Astrocyte (in vitro differentiated cells and primary cell): ENCODE measurements around the gene TRIM7. TPM values are rescaled to one million over a fixed set of nuclear protein-coding genes. Genes with fewer than 3 reads are reported as not detected.
A peak's percentile ranks its signal among the peaks of the same experiment; 100 is the strongest.

Experiments
- DNase-seq: peaks from one replicate; pipeline ENCODE4 v3.0.0-alpha.2; 2010; ENCODE audit warnings: low read depth
- FAIRE-seq: peaks from 2 replicates; lab custom pipeline; 2011; peaks lifted over from hg19 to GRCh38; lab: Jason Lieb, UNC
- H2AFZ ChIP-seq: 2 replicates; pipeline ENCODE4 v1.6.0; 2012; ENCODE audit warnings: low read depth, low read length, inconsistent platforms
- H3K27ac ChIP-seq: 2 replicates; pipeline ENCODE4 v1.5.1; 2011; ENCODE audit warnings: low read depth, low read length, inconsistent platforms
- H3K27me3 ChIP-seq: 2 replicates; pipeline ENCODE4 v1.6.0; 2011; ENCODE audit warnings: low read length, inconsistent platforms; ENCODE audit not compliant: insufficient read depth
- H3K36me3 ChIP-seq: 2 replicates; pipeline ENCODE4 v1.5.1; 2011; ENCODE audit warnings: low read length, inconsistent platforms; ENCODE audit not compliant: insufficient read depth
- H3K4me1 ChIP-seq: 2 replicates; pipeline ENCODE4 v1.5.1; 2011; ENCODE audit warnings: low read length, inconsistent platforms; ENCODE audit not compliant: insufficient read depth
- H3K4me2 ChIP-seq: 2 replicates; pipeline ENCODE4 v1.6.0; 2012; ENCODE audit warnings: low read length, inconsistent platforms
- H3K4me3 ChIP-seq: 2 replicates; pipeline ENCODE4 v1.5.1; 2011; ENCODE audit warnings: low read depth, mild to moderate bottlenecking, low read length, inconsistent platforms; ENCODE audit not compliant: insufficient read depth
- H3K79me2 ChIP-seq: 2 replicates; pipeline ENCODE4 v1.6.0; 2012; ENCODE audit warnings: mild to moderate bottlenecking, low read length, inconsistent platforms; ENCODE audit not compliant: insufficient read depth
- H3K9ac ChIP-seq: 2 replicates; pipeline ENCODE4 v1.6.0; 2012; ENCODE audit warnings: mild to moderate bottlenecking, low read length, inconsistent platforms
- H3K9me3 ChIP-seq: 2 replicates; pipeline ENCODE4 v1.5.1; 2012; ENCODE audit warnings: low read depth, mild to moderate bottlenecking, low read length, inconsistent platforms; ENCODE audit not compliant: insufficient read depth
- H4K20me1 ChIP-seq: 2 replicates; pipeline ENCODE4 v1.6.0; 2012; ENCODE audit warnings: low read length, inconsistent platforms; ENCODE audit not compliant: insufficient read depth
- H3K27ac Mint-ChIP-seq: one replicate; pipeline ENCODE4 v1.8.0; 2021; ENCODE audit warnings: mild to moderate bottlenecking, mixed read lengths; ENCODE audit not compliant: unreplicated experiment
- H3K27me3 Mint-ChIP-seq: one replicate; pipeline ENCODE4 v1.8.0; 2021; ENCODE audit warnings: low read depth, mixed read lengths; ENCODE audit not compliant: unreplicated experiment
- H3K36me3 Mint-ChIP-seq: one replicate; pipeline ENCODE4 v1.8.0; 2021; ENCODE audit warnings: low read depth, mixed read lengths; ENCODE audit not compliant: unreplicated experiment
- H3K4me1 Mint-ChIP-seq: one replicate; pipeline ENCODE4 v1.8.0; 2021; ENCODE audit warnings: low read depth, mixed read lengths; ENCODE audit not compliant: unreplicated experiment
- H3K4me3 Mint-ChIP-seq: one replicate; pipeline ENCODE4 v1.8.0; 2021; ENCODE audit warnings: mild to moderate bottlenecking, moderate library complexity, mixed read lengths; ENCODE audit not compliant: unreplicated experiment
- H3K9me3 Mint-ChIP-seq: one replicate; pipeline ENCODE4 v1.8.0; 2021; ENCODE audit warnings: mild to moderate bottlenecking, mixed read lengths; ENCODE audit not compliant: unreplicated experiment
- EZH2 ChIP-seq: IDR thresholded peaks from 2 replicates; pipeline ENCODE4 v1.6.1; 2012; ENCODE audit warnings: mild to moderate bottlenecking, low read length, inconsistent platforms; ENCODE audit not compliant: insufficient read depth
- total RNA-seq: library from RNA; stranded (reverse); gene quantifications from 2 replicates; pipeline ENCODE4 v1.2.1, GENCODE V29; 2021
- TF ChIP-seq, protein P1 (sequence below): IDR thresholded peaks from 2 replicates; pipeline ENCODE4 v1.5.1; 2011; ENCODE audit warnings: low read depth, mild to moderate bottlenecking, inconsistent platforms, low read length, moderate library complexity; ENCODE audit not compliant: insufficient read depth

TRIM7 gene
- total RNA-seq, 1 donor from 2014 or later: 0.27 TPM

DNA sequence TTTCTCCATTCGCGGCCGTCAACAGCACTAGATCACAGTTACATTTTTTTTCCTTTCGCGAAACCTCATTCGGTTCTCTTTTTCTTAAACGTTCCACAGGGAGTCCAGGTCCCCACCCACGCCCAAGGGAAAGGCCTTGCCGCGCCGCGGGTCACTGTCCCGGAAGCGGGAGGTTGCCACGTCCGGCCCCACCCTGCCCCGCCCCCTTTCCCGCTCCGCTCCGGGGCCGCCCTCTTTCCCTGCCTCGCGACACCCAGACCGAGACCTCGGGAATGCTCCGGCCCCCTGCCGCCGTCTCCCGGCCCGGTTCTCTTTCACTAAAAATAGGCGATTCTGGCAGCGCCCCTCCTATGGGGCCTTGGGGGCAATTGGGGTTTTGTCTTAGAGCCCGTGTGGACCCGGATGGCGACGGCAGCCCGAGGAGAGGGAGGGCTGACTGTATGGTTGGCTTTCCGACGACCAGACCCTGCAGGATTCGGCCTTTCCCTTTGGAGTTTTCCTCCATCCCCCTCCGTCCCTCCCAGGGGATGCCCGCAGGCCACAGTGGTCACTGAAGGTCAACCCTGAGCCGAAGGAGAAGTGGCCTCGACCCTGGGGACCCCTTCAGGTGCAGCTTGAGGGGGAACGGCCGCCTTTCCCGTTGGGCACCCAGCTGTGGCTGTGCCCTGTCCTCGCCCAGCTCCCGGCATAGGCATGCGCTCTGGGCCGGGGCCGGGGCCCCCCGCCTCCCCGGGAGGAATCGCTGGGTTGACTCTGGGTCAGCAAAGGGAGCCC is 41.5 kb upstream of the TRIM7 start:
- FAIRE-seq: no peak
- peaks cover 27% of the 10 kb centered on the region for H3K36me3 Mint-ChIP-seq
- H4K20me1 ChIP-seq: peaks cover 59% of the 10 kb centered on the region

DNA sequence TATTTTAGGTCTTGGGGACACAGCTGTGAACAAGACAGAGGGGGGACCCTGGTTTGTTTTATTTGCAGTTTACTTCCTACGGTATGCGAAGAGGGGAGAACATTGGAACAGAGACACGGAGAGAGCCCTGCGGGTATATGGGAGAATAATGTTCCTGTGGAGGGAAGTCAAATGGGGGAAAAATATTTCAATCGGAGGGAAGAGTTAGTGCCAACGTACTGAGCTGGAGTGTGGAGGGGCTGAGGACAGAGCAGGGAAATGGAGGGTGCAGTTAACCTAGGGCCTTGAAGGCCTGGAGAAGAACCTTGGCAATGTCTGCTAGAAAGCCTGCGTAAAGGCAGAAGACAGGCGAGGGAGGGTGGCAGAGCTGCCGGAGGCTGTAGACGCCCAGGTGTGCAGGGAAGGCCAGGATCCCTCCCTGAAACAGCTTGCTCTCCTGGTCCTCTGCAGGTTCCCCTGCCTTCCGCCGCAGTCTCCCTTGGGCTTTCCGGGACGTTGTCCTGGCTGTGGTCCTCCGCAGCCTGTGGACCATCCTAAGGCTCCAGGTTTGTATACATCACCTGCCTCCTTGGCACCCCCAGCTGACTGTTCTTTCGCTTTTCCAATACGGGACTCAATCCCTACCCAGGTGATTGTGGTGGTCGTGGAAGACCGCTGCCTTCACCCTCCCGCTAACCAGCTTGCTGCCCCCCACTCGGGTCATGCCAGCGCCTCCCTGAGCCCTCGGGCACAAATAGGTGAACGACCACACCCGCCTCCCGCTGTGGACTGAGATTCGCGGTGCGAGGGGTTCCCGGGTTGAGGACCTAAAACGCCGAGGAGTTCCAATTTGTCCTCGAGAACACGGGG is 40.7 kb upstream of the TRIM7 start:
- peak overlapping the region; percentile 96 for H3K27ac ChIP-seq
- peaks cover 16% of the 10 kb centered on the region for H3K36me3 ChIP-seq

More for the DNA sequence above, 41.5 kb upstream of the TRIM7 start:
- peak overlapping the region; percentile 92 for H3K4me3 ChIP-seq
- H3K27ac ChIP-seq: peak overlapping the region; percentile 96
- no peak for TF ChIP-seq EZH2
- TF ChIP-seq, protein P1, sequence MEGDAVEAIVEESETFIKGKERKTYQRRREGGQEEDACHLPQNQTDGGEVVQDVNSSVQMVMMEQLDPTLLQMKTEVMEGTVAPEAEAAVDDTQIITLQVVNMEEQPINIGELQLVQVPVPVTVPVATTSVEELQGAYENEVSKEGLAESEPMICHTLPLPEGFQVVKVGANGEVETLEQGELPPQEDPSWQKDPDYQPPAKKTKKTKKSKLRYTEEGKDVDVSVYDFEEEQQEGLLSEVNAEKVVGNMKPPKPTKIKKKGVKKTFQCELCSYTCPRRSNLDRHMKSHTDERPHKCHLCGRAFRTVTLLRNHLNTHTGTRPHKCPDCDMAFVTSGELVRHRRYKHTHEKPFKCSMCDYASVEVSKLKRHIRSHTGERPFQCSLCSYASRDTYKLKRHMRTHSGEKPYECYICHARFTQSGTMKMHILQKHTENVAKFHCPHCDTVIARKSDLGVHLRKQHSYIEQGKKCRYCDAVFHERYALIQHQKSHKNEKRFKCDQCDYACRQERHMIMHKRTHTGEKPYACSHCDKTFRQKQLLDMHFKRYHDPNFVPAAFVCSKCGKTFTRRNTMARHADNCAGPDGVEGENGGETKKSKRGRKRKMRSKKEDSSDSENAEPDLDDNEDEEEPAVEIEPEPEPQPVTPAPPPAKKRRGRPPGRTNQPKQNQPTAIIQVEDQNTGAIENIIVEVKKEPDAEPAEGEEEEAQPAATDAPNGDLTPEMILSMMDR: no peak
- Mint-ChIP-seq H3K4me1 (peaks cover 34% of the 10 kb centered on the region), H3K9me3 (no peaks in the 10 kb centered on the region), H3K27ac (peak overlapping the region; percentile 99), H3K4me3 (peak overlapping the region; percentile 91), H3K27me3 (no peaks in the 10 kb centered on the region)
- H2AFZ ChIP-seq: peak overlapping the region; percentile 82
- DNase-seq: peak; percentile 71
- no peaks in the 10 kb centered on the region for H3K9me3 ChIP-seq
- peak overlapping the region; percentile 97 for H3K4me2 ChIP-seq
- H3K36me3 ChIP-seq: peaks cover 9% of the 10 kb centered on the region
- peaks cover 23% of the 10 kb centered on the region for H3K4me1 ChIP-seq
- H3K9ac ChIP-seq: peak overlapping the region; percentile 99
- peaks cover 90% of the 10 kb centered on the region for H3K79me2 ChIP-seq
- no peaks in the 10 kb centered on the region for H3K27me3 ChIP-seq

More for the DNA sequence above, 40.7 kb upstream of the TRIM7 start:
- Mint-ChIP-seq H3K36me3 (peaks cover 28% of the 10 kb centered on the region), H3K9me3 (no peaks in the 10 kb centered on the region), H3K27me3 (no peaks in the 10 kb centered on the region), H3K4me3 (peak overlapping the region; percentile 91), H3K27ac (peak overlapping the region; percentile 99), H3K4me1 (peaks cover 38% of the 10 kb centered on the region)
- H3K4me1 ChIP-seq: peaks cover 27% of the 10 kb centered on the region
- peak overlapping the region; percentile 99 for H3K9ac ChIP-seq
- peak overlapping the region; percentile 92 for H3K4me3 ChIP-seq
- peak overlapping the region; percentile 82 for H2AFZ ChIP-seq
- peaks cover 90% of the 10 kb centered on the region for H3K79me2 ChIP-seq
- DNase-seq (no peak), FAIRE-seq (no peak)
- H3K4me2 ChIP-seq: peak overlapping the region; percentile 97
- no peak for TF ChIP-seq EZH2
- TF ChIP-seq, protein P1: no peak
- H3K9me3 ChIP-seq: no peaks in the 10 kb centered on the region
- H3K27me3 ChIP-seq: no peaks in the 10 kb centered on the region
- H4K20me1 ChIP-seq: peaks cover 61% of the 10 kb centered on the region
